Caco-2 (cell line): Measurements from ENCODE around the gene FZD10. TPM values are rescaled to one million over a fixed set of nuclear protein-coding genes. Genes with fewer than 3 reads are reported as not detected.
A peak's percentile ranks its signal among the peaks of the same experiment; 100 is the strongest.

Experiments used
- BruUV-seq: library from RNA; stranded (reverse); fragments of 400-500 nt; replicated peaks from 2 replicates; lab custom pipeline; 2021; lab: Mats Ljungman, UMichigan
- CTCF ChIA-PET: fragments of 300-600 bp; sonication (Branson Sonifier 250); formaldehyde crosslinking; loops from one replicate; lab custom pipeline; 2022; ENCODE audit warnings: antibody characterized with exemption; lab: Charles Lee
- POLR2A ChIA-PET: fragments of 300-600 bp; sonication (Branson Sonifier 250); formaldehyde crosslinking; loops from one replicate; lab custom pipeline; 2022; ENCODE audit warnings: antibody characterized with exemption; lab: Charles Lee
- DNase-seq, 2 experiments: peaks; one replicate each; pipeline versions ENCODE4 v3.0.0 to v3.0.0-alpha.2; 2020 to 2022
- H3K27me3 ChIP-seq: replicated peaks from 2 replicates; pipeline ENCODE4 v1.6.0; 2011; ENCODE audit warnings: low read length; ENCODE audit not compliant: control insufficient read depth, insufficient read depth
- H3K36me3 ChIP-seq: 2 replicates; pipeline ENCODE4 v1.5.1; 2011; ENCODE audit warnings: low read length; ENCODE audit not compliant: control insufficient read depth, insufficient read depth
- H3K4me1 ChIP-seq: fragments of 250-450 bp; sonication (Bioruptor Pico); 2 replicates; pipeline ENCODE4 v1.5.1; 2020; ENCODE audit warnings: mild to moderate bottlenecking
- H3K4me3 ChIP-seq: 2 replicates; pipeline ENCODE4 v1.5.1; 2011; ENCODE audit warnings: low read depth, mild to moderate bottlenecking, control low read depth, low read length
- H3K9me3 ChIP-seq: fragments of 250-450 bp; sonication (Bioruptor Pico); 2 replicates; pipeline ENCODE4 v1.5.1; 2020; ENCODE audit warnings: mild to moderate bottlenecking, moderate library complexity
- H3K27ac Mint-ChIP-seq: one replicate; pipeline ENCODE4 v1.8.0; 2022; ENCODE audit warnings: mixed read lengths; ENCODE audit not compliant: unreplicated experiment
- H3K27me3 Mint-ChIP-seq: one replicate; pipeline ENCODE4 v1.8.0; 2022; ENCODE audit warnings: mixed read lengths; ENCODE audit not compliant: insufficient read depth, unreplicated experiment
- H3K36me3 Mint-ChIP-seq: one replicate; pipeline ENCODE4 v1.8.0; 2022; ENCODE audit warnings: mild to moderate bottlenecking, mixed read lengths; ENCODE audit not compliant: insufficient read depth, unreplicated experiment
- H3K4me1 Mint-ChIP-seq: one replicate; pipeline ENCODE4 v1.8.0; 2022; ENCODE audit warnings: low read depth, mixed read lengths; ENCODE audit not compliant: unreplicated experiment
- H3K4me3 Mint-ChIP-seq: one replicate; pipeline ENCODE4 v1.8.0; 2022; ENCODE audit warnings: mild to moderate bottlenecking, moderate library complexity, mixed read lengths; ENCODE audit not compliant: unreplicated experiment
- H3K9me3 Mint-ChIP-seq: one replicate; pipeline ENCODE4 v1.8.0; 2022; ENCODE audit warnings: mixed read lengths; ENCODE audit not compliant: unreplicated experiment
- intact Hi-C: fragments of 100-400 bp; cut with micrococcal nuclease; formaldehyde crosslinking; loops from one replicate; pipeline ENCODE4 v1.10.0; 2022; ENCODE audit not compliant: unreplicated experiment
- total RNA-seq: library from RNA; stranded (reverse); gene quantifications from 2 replicates; pipeline ENCODE4 v1.2.3, GENCODE V29; 2022
- TF ChIP-seq, protein P1 (sequence below), 2 experiments: fragments of 200-600 bp in 1 of 2; IDR thresholded peaks; 1 replicate in 1 of 2; 2 replicates in 1 of 2; pipeline versions ENCODE4 v1.5.1 to v1.8.0; 2011 to 2022; ENCODE audit warnings: antibody characterized with exemption in 1 of 2, control low read depth in 1 of 2, inconsistent platforms in 1 of 2, low read depth in 1 of 2, low read length in 1 of 2, mild to moderate bottlenecking in 1 of 2, moderate library complexity in 1 of 2; ENCODE audit not compliant: insufficient read depth in 1 of 2, severe bottlenecking in 1 of 2, unreplicated experiment in 1 of 2

Gene FZD10
- total RNA-seq, 1 experiment from 2014 or later = 0.09 TPM

DNA sequence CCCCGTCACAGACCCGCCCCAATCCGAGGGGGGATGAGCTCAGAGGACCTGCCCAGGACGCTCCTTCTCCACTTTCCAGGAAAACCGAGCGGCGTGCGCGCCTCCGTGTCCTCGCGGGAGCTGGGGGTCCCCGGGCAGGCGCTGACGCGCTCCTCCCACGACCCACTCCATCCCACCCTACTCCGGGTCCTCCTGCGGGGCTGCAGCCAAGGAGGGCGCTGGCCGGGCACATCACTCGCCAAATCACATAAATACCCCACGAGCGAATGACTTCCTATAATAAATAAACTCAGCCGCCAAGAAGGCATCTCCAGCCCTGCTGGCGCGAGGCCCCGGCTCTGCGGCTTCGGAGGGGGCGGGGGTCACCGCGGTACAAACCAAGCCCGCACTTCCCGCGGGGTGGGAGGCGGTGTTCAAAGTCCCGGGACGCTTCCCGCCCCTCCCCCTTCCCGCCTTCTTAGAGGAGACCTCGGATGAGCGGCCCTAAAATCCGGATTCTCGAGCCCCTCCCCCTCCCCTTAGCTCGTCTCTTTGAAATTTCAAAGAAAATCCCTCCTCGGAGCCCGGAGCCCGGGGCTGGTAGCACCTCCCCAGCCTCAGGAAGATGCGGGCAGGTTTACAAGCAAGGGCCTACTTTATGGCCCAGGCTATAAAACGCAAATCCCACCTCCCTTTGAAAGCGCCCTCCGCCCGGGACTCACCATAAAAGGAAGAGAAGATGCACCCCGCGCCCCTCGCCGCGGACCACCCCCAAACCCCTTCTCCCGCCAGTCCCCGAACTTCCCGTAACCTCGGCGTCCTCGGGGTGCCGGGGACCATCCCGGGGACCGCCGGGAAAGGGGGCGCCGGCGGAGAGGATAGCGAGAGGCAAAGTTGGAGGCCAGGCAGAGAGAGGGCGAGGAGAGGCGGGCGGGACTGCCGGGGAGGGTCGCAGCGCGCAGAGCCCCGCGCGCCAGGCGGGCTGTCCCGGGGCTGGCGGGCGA lies 712 bp upstream of the FZD10 start:
- DNase-seq = peak; percentile 13 to 41
- no TSS peak for BruUV-seq
- H3K4me3 ChIP-seq = peak overlapping the region; percentile 24

DNA sequence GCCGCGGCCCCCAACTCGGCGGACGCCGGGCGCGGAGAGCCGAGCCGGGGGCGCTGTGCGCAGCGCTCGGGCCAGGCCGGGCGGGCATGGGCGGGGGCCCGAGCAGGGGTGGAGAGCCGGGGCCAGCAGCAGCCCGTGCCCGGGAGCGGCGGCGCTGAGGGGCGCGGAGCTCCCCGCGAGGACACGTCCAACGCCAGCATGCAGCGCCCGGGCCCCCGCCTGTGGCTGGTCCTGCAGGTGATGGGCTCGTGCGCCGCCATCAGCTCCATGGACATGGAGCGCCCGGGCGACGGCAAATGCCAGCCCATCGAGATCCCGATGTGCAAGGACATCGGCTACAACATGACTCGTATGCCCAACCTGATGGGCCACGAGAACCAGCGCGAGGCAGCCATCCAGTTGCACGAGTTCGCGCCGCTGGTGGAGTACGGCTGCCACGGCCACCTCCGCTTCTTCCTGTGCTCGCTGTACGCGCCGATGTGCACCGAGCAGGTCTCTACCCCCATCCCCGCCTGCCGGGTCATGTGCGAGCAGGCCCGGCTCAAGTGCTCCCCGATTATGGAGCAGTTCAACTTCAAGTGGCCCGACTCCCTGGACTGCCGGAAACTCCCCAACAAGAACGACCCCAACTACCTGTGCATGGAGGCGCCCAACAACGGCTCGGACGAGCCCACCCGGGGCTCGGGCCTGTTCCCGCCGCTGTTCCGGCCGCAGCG lies 639 bp downstream of the FZD10 start:
- peaks cover 18% of the 10 kb centered on the region for H3K27me3 Mint-ChIP-seq
- Histone ChIP-seq H3K27me3 (no peaks in the 10 kb centered on the region; the same call in 1 of the 2 replicates), H3K4me1 (peaks cover 6% of the 10 kb centered on the region), H3K36me3 (no peaks in the 10 kb centered on the region), H3K4me3 (no peak overlapping the region), H3K9me3 (no peaks in the 10 kb centered on the region)
- ChIA-PET POLR2A (no interaction called here), CTCF (no interaction called here)
- peak overlapping the region; percentile 64 for H3K4me3 Mint-ChIP-seq
- H3K9me3 Mint-ChIP-seq = no peaks in the 10 kb centered on the region
- intact Hi-C loops = no loop called here
- no TSS peak for BruUV-seq
- H3K4me1 Mint-ChIP-seq = no peaks in the 10 kb centered on the region
- DNase-seq = no peak
- TF ChIP-seq, protein P1, sequence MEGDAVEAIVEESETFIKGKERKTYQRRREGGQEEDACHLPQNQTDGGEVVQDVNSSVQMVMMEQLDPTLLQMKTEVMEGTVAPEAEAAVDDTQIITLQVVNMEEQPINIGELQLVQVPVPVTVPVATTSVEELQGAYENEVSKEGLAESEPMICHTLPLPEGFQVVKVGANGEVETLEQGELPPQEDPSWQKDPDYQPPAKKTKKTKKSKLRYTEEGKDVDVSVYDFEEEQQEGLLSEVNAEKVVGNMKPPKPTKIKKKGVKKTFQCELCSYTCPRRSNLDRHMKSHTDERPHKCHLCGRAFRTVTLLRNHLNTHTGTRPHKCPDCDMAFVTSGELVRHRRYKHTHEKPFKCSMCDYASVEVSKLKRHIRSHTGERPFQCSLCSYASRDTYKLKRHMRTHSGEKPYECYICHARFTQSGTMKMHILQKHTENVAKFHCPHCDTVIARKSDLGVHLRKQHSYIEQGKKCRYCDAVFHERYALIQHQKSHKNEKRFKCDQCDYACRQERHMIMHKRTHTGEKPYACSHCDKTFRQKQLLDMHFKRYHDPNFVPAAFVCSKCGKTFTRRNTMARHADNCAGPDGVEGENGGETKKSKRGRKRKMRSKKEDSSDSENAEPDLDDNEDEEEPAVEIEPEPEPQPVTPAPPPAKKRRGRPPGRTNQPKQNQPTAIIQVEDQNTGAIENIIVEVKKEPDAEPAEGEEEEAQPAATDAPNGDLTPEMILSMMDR (IDR thresholded peaks at IDR 0.05; ENCODE audit: insufficient read depth in 1 of 2, low read depth in 1 of 2, low read length in 1 of 2, severe bottlenecking in 1 of 2, unreplicated experiment in 1 of 2) = no peak
- H3K36me3 Mint-ChIP-seq = no peaks in the 10 kb centered on the region
- H3K27ac Mint-ChIP-seq = no peak overlapping the region

More for the DNA sequence above, 712 bp upstream of the FZD10 start:
- no peaks in the 10 kb centered on the region for H3K9me3 Mint-ChIP-seq
- H3K27ac Mint-ChIP-seq = no peak overlapping the region
- intact Hi-C loops = no loop called here
- H3K9me3 ChIP-seq = no peaks in the 10 kb centered on the region
- no peaks in the 10 kb centered on the region; the same call in 1 of the 2 replicates for H3K27me3 ChIP-seq
- CTCF ChIA-PET = no interaction called here
- peaks cover 6% of the 10 kb centered on the region for H3K4me1 ChIP-seq
- POLR2A ChIA-PET = no interaction called here
- H3K36me3 ChIP-seq = no peaks in the 10 kb centered on the region
- no peaks in the 10 kb centered on the region for H3K36me3 Mint-ChIP-seq
- H3K4me3 Mint-ChIP-seq = peak overlapping the region; percentile 67
- peaks cover 17% of the 10 kb centered on the region for H3K27me3 Mint-ChIP-seq
- TF ChIP-seq, protein P1 (IDR thresholded peaks at IDR 0.05; ENCODE audit: insufficient read depth in 1 of 2, low read depth in 1 of 2, low read length in 1 of 2, severe bottlenecking in 1 of 2, unreplicated experiment in 1 of 2) = no peak
- no peaks in the 10 kb centered on the region for H3K4me1 Mint-ChIP-seq

DNA sequence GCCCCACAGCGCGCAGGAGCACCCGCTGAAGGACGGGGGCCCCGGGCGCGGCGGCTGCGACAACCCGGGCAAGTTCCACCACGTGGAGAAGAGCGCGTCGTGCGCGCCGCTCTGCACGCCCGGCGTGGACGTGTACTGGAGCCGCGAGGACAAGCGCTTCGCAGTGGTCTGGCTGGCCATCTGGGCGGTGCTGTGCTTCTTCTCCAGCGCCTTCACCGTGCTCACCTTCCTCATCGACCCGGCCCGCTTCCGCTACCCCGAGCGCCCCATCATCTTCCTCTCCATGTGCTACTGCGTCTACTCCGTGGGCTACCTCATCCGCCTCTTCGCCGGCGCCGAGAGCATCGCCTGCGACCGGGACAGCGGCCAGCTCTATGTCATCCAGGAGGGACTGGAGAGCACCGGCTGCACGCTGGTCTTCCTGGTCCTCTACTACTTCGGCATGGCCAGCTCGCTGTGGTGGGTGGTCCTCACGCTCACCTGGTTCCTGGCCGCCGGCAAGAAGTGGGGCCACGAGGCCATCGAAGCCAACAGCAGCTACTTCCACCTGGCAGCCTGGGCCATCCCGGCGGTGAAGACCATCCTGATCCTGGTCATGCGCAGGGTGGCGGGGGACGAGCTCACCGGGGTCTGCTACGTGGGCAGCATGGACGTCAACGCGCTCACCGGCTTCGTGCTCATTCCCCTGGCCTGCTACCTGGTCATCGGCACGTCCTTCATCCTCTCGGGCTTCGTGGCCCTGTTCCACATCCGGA lies 1.4 kb downstream of the FZD10 start:
- TF ChIP-seq, protein P1 (IDR thresholded peaks at IDR 0.05; ENCODE audit: insufficient read depth in 1 of 2, low read depth in 1 of 2, low read length in 1 of 2, severe bottlenecking in 1 of 2, unreplicated experiment in 1 of 2) = no peak
- peaks cover 17% of the 10 kb centered on the region for H3K27me3 Mint-ChIP-seq
- Histone ChIP-seq H3K4me3 (no peak overlapping the region), H3K9me3 (no peaks in the 10 kb centered on the region), H3K27me3 (no peaks in the 10 kb centered on the region; the same call in 1 of the 2 replicates), H3K4me1 (peaks cover 6% of the 10 kb centered on the region), H3K36me3 (no peaks in the 10 kb centered on the region)
- no peaks in the 10 kb centered on the region for H3K9me3 Mint-ChIP-seq
- intact Hi-C loops = no loop called here
- no peak overlapping the region for H3K27ac Mint-ChIP-seq
- ChIA-PET POLR2A (no interaction called here), CTCF (no interaction called here)
- no TSS peak for BruUV-seq
- no peak for DNase-seq
- H3K36me3 Mint-ChIP-seq = no peaks in the 10 kb centered on the region
- no peaks in the 10 kb centered on the region for H3K4me1 Mint-ChIP-seq
- H3K4me3 Mint-ChIP-seq = peak overlapping the region; percentile 64
